Activated naive CD8-positive, alpha-beta T cell treated with anti-CD3 and anti-CD28 coated beads, Interleukin-2, amount 10 ng/mL, durations not matched to agents 7 days and 5 days (primary cell): ENCODE measurements around the gene SZRD1. TPM values are rescaled to one million over a fixed set of nuclear protein-coding genes. Genes with fewer than 3 reads are reported as not detected.

Experiments
- ATAC-seq: fragments of 150-1000 bp; cut with Tn5 transposase; one replicate; pipeline ENCODE4 v1.10.0; 2021; ENCODE audit warnings: low read depth, moderate library complexity
- POLR2A ChIA-PET: fragments of 350-600 bp; sonication (Branson Sonifier 250); formaldehyde crosslinking; loops from one replicate; lab custom pipeline; 2021; ENCODE audit warnings: antibody characterized with exemption; lab: Charles Lee
- DNase-seq: peaks from one replicate; pipeline ENCODE4 v3.0.0; 2021
- H3K27ac Mint-ChIP-seq: one replicate; pipeline ENCODE4 v1.8.0; 2022; ENCODE audit warnings: mild to moderate bottlenecking, mixed read lengths
- H3K27me3 Mint-ChIP-seq: one replicate; pipeline ENCODE4 v1.8.0; 2022; ENCODE audit warnings: mild to moderate bottlenecking, moderate library complexity, mixed read lengths
- H3K36me3 Mint-ChIP-seq: one replicate; pipeline ENCODE4 v1.8.0; 2021; ENCODE audit warnings: mild to moderate bottlenecking, mixed read lengths
- H3K4me1 Mint-ChIP-seq: one replicate; pipeline ENCODE4 v1.8.0; 2021; ENCODE audit warnings: mixed read lengths
- H3K4me3 Mint-ChIP-seq: one replicate; pipeline ENCODE4 v1.8.0; 2022; ENCODE audit warnings: mild to moderate bottlenecking, moderate library complexity, mixed read lengths
- H3K9me3 Mint-ChIP-seq: one replicate; pipeline ENCODE4 v1.8.0; 2021; ENCODE audit warnings: mixed read lengths
- total RNA-seq, 2 experiments: library from RNA; stranded (reverse); gene quantifications; one replicate each; pipeline ENCODE4 v1.2.3, GENCODE V29; 2021

The SZRD1 gene
- total RNA-seq, 2 experiments from 2014 or later = 126 to 147 TPM

DNA sequence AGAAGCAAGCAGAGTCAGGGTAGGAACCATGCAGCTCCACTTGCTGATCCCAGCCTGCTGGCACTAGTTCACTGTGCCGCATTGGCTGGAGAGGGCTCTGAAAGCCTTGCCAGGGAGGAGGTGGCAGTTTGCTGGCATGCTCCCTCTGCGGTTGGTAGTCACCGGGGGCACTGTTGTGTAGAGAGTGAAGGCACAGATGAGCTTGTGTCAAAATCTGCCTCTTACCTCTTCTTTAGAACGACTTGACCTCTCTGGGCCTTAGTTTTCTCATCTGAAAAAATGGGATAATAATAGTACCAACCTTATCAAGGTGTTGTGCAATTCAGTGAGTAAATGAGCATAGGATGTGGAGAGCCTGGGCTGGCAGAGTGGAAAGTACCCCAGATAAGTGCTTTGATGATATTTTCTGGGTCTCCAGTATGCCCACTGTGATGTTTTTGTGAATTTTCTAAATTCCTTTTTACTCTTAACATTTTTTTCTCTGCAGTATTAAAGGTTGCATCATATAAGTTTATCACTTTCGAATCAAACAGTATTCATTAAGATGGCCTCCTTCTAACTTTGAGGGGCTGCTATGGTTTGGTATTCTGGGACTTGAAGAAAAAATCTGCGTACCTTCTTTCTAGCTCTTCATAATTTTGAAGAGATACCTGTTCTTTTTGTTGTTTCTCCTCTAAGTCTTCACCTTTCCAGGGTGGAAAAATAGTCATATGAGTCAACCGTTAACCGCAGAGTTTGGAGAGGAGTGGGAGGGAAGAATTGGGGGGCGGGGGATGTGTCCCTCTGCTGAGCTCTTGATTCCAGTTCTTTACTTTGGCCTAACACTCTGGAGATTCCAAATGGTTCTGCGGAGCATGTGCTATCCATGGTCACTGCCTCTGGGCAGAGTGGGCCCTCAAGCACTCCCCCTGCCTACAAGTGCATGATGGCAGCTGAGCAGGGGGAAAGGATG is 26.8 kb downstream of the SZRD1 start:
- DNase-seq (no peak), ATAC-seq (no peak)
- Mint-ChIP-seq H3K9me3 (no peaks in the 10 kb centered on the region), H3K4me1 (peaks cover 41% of the 10 kb centered on the region), H3K36me3 (peaks cover 15% of the 10 kb centered on the region), H3K4me3 (no peak overlapping the region), H3K27me3 (no peaks in the 10 kb centered on the region), H3K27ac (peak overlapping the region; percentile 54)
- POLR2A ChIA-PET = interaction anchor here (1.3 to 1.4 kb wide), 2 partner anchors 26 to 27 kb away, joined by 3 read pairs; no protein-coding TSS in a partner anchor

DNA sequence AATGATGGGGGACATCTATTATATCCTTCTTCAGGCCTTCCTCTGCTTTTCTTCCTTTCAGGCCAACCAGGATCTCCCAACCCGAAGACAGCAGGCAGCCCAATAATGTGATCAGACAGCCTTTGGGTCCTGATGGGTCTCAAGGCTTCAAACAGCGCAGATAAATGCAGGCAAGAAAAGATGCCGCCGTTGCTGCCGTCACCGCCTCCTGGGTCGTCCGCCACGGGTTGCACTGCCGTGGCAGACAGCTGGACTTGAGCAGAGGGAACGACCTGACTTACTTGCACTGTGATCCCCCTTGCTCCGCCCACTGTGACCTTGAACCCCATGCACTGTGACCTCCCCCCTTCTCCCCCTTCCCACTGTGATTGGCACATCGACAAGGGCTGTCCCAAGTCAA is 27.9 kb downstream of the SZRD1 start:
- H3K36me3 Mint-ChIP-seq = peaks cover 18% of the 10 kb centered on the region
- H3K27me3 Mint-ChIP-seq = no peaks in the 10 kb centered on the region
- no peak overlapping the region for H3K4me3 Mint-ChIP-seq
- H3K9me3 Mint-ChIP-seq = no peaks in the 10 kb centered on the region
- H3K4me1 Mint-ChIP-seq = peaks cover 41% of the 10 kb centered on the region
- no peak for ATAC-seq
- DNase-seq = no peak
- no peak overlapping the region for H3K27ac Mint-ChIP-seq
- POLR2A ChIA-PET = no interaction called here

DNA sequence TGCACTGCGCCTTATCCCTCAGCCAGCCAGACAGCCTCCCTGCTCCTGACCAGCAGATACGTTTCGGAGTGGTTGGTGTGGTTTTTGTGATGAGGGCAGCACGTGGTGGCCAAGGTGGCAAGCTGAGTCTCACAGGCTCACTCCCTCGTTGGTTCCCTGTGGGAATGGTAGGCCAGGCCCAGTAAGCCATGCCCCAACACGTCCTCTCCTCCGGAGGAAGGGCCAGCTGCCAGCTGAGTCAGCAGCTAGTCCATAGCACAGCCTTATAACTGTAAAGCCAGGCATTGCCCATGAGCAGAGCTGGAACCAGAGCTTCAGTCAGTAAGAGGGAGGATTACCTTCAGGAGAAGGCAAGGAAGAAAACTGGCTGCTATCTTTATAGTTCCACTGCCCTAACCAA is 29.5 kb downstream of the SZRD1 start:
- peak overlapping the region; percentile 30 for H3K27ac Mint-ChIP-seq
- H3K9me3 Mint-ChIP-seq = no peaks in the 10 kb centered on the region
- POLR2A ChIA-PET = no interaction called here
- peaks cover 26% of the 10 kb centered on the region for H3K4me1 Mint-ChIP-seq
- peaks cover 14% of the 10 kb centered on the region for H3K36me3 Mint-ChIP-seq
- ATAC-seq = no peak
- H3K27me3 Mint-ChIP-seq = no peaks in the 10 kb centered on the region
- no peak for DNase-seq
- H3K4me3 Mint-ChIP-seq = no peak overlapping the region

DNA sequence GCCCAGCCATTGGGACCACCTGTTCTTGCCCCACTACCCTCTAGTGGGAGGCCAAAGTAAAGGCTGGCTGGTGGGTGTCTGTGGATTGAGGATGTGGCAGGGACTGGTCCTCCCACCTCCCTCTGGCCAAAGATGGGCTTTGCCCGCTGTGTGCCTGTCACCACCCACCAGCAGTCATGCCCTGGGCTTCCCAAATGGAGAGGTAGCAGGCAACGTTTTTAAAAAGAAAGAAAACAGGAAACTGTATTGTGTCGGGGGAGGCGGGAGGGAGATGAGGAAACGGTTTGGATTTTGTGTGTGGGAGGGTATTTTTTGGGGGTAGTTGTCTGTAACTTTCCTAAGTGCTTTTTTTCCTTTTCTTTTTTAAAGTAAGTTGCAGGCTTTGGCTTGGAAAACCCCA is 30.1 kb downstream of the SZRD1 start:
- Mint-ChIP-seq H3K4me1 (peaks cover 21% of the 10 kb centered on the region), H3K27ac (no peak overlapping the region), H3K36me3 (peaks cover 14% of the 10 kb centered on the region), H3K27me3 (no peaks in the 10 kb centered on the region), H3K4me3 (no peak overlapping the region), H3K9me3 (no peaks in the 10 kb centered on the region)
- no peak for ATAC-seq
- POLR2A ChIA-PET = no interaction called here
- DNase-seq = no peak

DNA sequence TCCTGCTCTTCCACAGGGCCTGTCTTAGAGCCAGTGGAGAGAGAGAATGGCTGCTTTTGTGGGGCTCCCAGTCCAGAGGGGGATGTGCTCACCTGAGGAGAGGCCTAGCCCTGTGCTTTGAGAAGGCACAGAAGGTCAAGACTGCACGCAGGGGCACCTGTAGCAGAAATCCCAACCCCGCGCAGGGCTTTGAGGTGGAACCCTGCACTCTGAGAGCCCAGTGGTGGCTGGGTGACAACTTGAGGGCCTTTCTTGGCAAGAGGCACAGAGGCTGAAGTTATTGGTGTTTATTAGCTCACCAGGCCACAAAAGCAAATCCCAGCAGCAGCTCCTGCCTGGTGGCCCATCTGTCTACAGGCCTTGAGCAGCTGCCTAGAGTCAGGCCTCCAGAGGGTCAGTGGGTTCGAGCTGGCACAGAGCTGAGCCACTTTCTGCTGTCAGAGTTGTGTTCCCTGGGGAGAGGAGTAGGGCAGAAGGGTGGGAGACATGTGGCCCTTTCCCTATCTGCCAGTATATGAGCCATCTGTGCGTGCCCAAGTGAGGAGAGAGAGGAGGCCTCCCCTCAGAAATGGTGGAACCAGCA is 31.4 kb downstream of the SZRD1 start:
- Mint-ChIP-seq H3K4me1 (peaks cover 10% of the 10 kb centered on the region), H3K36me3 (peaks cover 13% of the 10 kb centered on the region)
- POLR2A ChIA-PET = no interaction called here

DNA sequence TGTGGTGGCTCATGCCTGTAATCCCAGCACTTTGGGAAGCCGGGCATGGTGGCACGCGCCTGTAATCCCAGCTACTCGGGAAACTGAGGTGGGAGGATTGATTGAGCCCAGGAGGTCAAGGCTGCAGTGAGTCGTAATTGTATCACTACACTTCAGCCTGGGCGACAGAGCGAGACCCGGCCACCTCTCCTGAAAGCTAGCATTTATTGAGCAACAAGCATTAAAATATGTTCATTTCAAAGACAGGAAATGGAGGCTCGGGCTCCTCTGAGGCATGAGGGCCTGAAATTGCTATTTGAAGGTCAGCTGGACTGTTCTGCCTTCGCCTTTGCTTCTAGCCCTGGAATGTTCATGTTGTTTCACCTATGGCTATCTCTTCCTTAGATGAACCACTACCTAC is 35.7 kb downstream of the SZRD1 start:
- H3K4me3 Mint-ChIP-seq = no peak overlapping the region
- POLR2A ChIA-PET = no interaction called here
- no peak for ATAC-seq
- H3K4me1 Mint-ChIP-seq = peaks cover 4% of the 10 kb centered on the region
- DNase-seq = no peak
- no peak overlapping the region for H3K27ac Mint-ChIP-seq
- H3K9me3 Mint-ChIP-seq = no peaks in the 10 kb centered on the region
- H3K36me3 Mint-ChIP-seq = peaks cover 7% of the 10 kb centered on the region
- H3K27me3 Mint-ChIP-seq = no peaks in the 10 kb centered on the region

More for the DNA sequence above, 31.4 kb downstream of the SZRD1 start:
- Mint-ChIP-seq H3K27ac (no peak overlapping the region), H3K4me3 (no peak overlapping the region), H3K9me3 (no peaks in the 10 kb centered on the region), H3K27me3 (no peaks in the 10 kb centered on the region)
- DNase-seq (no peak), ATAC-seq (no peak)

DNA sequence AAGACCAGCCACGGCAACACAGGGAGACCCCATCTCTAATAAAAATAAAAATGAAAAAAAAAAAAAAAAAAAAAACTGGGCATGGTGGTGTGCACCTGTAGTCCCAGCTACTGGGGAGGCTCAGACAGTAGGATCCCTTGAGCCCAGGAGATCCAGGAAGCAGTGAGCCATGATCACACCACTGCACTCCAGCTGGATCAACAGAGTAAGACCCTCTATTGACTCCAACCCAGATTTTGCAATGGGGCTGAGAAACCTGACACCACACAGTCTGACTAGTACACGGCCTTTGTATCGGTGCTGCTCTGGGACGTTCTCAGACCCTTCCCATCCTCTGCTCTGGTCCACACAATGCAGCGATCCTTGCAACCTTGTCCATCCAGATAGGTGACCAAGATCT is 38.4 kb downstream of the SZRD1 start:
- POLR2A ChIA-PET = interaction anchor here (0.7 to 1.0 kb wide), 2 partner anchors 15 to 17 kb away, joined by 3 to 4 read pairs; no protein-coding TSS in a partner anchor
- DNase-seq (no peak), ATAC-seq (no peak)
- H3K27me3 Mint-ChIP-seq = peaks cover 2% of the 10 kb centered on the region
- H3K36me3 Mint-ChIP-seq = peaks cover 1% of the 10 kb centered on the region
- no peaks in the 10 kb centered on the region for H3K9me3 Mint-ChIP-seq
- no peak overlapping the region for H3K4me3 Mint-ChIP-seq
- no peak overlapping the region for H3K27ac Mint-ChIP-seq
- H3K4me1 Mint-ChIP-seq = peaks cover 1% of the 10 kb centered on the region

DNA sequence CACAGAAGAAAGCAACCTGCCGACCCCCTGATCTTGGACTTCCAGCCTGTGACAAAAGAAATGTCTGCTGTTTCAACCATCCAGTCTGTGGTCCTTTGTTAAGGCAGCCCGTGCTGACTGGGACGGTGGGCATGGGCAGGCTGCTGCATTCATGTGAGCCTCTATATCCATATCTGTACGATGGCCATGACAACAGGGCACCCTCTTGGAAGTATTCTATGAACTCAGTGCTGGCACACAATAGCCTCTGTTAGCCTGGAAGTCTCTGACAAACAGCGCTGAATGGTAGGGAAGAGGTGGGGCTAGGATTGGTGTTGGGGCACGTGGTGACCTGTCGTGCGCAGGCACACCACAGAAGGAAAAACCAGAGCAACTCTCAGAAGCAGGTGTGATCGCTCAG is 39.8 kb downstream of the SZRD1 start:
- ATAC-seq = no peak
- no peaks in the 10 kb centered on the region for H3K9me3 Mint-ChIP-seq
- H3K27me3 Mint-ChIP-seq = peaks cover 2% of the 10 kb centered on the region

DNA sequence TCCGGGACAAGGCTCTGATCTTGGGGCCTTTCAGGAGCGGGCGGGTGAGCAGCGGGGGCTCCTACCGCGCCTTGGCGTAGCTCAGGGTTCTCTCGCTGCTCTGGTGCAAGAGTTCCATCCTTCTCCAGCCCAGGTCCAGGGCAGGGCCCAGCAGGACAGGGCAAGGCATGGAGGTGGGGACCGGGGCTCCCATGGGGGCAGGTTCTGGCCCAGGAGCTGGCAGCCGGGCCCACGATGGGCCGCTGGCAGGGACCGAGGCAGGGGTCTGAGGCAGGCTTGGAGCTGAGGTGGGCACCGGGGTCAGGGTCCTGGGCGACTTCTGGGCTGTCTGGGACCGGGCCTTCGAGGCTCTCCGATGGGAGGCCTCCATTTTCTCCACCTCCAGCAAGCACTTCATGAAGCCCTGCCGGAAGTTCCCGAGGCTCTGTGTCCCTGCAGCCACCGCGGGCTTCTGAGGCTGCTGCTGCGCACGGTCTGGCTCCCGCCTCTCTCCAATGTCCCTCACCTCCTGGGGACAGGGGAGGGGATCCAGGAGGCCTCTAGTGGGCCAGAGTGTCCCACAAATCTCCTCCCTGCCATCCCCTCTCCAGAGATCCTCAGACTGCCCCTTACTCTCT is 42.6 kb downstream of the SZRD1 start:
- no peaks in the 10 kb centered on the region for H3K36me3 Mint-ChIP-seq
- peaks cover 1% of the 10 kb centered on the region for H3K4me1 Mint-ChIP-seq
- POLR2A ChIA-PET = no interaction called here
- H3K9me3 Mint-ChIP-seq = no peaks in the 10 kb centered on the region
- no peak overlapping the region for H3K27ac Mint-ChIP-seq
- peaks cover 2% of the 10 kb centered on the region for H3K27me3 Mint-ChIP-seq
- DNase-seq (no peak), ATAC-seq (no peak)
- no peak overlapping the region for H3K4me3 Mint-ChIP-seq

More for the DNA sequence above, 39.8 kb downstream of the SZRD1 start:
- no peak overlapping the region for H3K4me3 Mint-ChIP-seq
- DNase-seq = no peak
- no peak overlapping the region for H3K27ac Mint-ChIP-seq
- H3K4me1 Mint-ChIP-seq = peaks cover 1% of the 10 kb centered on the region
- POLR2A ChIA-PET = no interaction called here
- H3K36me3 Mint-ChIP-seq = peaks cover 1% of the 10 kb centered on the region

DNA sequence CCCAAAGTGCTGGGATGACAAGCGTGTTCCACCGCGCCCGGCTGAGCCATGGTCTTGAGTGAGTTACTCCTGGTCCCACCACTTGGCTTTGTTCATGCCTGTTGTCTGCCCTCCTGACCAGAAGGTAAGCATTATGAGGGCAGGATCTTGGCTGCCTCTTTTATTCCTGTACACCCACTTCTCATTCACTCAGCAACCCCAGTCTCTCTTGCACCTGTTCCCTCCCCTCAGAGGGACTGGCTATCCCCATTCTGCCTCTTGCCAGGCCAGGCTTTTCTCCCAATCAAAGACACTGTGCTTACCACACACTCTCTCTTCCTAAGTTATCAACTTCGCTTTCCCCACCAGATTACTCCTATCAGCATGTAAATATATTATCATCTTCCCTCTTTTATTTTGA is 43.8 kb downstream of the SZRD1 start:
- H3K9me3 Mint-ChIP-seq = no peaks in the 10 kb centered on the region
- H3K36me3 Mint-ChIP-seq = no peaks in the 10 kb centered on the region
- no peak for DNase-seq
- H3K4me1 Mint-ChIP-seq = no peaks in the 10 kb centered on the region
- no peak overlapping the region for H3K4me3 Mint-ChIP-seq
- peaks cover 2% of the 10 kb centered on the region for H3K27me3 Mint-ChIP-seq
- POLR2A ChIA-PET = no interaction called here
- no peak overlapping the region for H3K27ac Mint-ChIP-seq
- ATAC-seq = no peak

DNA sequence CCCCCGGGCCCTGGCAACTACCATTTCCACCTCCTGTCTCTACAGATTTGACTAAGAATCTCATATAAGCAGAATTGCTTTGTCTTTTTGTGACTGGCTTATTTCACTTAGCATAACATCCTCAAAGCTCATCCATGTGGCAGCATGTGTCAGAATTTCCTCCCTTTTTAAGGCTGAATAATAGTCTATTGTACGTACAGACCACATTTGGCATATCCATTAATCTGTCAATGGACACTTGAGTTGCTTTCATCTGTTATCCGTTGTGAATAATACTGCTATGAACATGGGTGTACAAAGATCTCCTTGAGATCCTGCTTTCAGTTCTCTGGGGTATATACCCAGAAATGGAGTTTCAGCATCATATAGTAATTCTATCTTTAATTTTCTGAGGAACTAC is 46.1 kb downstream of the SZRD1 start:
- H3K27ac Mint-ChIP-seq = no peak overlapping the region
- no peaks in the 10 kb centered on the region for H3K9me3 Mint-ChIP-seq
- DNase-seq = no peak
- H3K36me3 Mint-ChIP-seq = no peaks in the 10 kb centered on the region
- H3K4me1 Mint-ChIP-seq = peaks cover 3% of the 10 kb centered on the region
- H3K27me3 Mint-ChIP-seq = peaks cover 6% of the 10 kb centered on the region
- no peak for ATAC-seq
- no peak overlapping the region for H3K4me3 Mint-ChIP-seq
- POLR2A ChIA-PET = no interaction called here

DNA sequence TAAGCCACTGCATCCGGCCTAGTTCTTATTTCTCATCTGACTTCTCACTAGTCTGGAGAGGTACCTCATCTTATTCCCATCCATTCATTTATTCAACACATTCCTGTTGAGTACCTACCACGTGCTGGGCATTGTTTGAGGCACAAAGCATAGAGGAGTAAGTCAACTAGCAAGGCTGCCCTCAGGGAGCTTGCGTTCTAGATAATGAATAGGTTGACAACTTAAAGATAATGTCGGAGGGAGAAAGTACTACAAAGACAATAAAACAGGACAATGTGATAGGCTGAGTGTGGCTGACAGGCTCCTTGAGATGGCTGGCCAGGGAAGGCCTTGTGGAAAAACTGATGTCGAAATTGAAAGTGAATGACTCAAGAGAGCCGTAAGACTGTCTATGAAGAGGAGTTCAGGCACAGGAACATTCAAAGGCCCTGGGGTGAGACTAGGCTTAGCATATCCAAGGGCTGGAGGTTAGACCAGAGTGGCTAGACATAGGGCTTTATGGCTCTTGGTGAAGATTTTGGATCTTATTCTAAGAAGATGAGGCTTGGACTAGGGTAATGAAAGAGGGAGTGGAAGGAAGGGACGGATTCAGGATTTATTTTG is 51.9 kb downstream of the SZRD1 start:
- H3K9me3 Mint-ChIP-seq = no peaks in the 10 kb centered on the region
- ATAC-seq (no peak), DNase-seq (no peak)
- POLR2A ChIA-PET = interaction anchor here (1.0 kb wide), 1 partner anchor 11 kb away, joined by 3 read pairs; no protein-coding TSS in a partner anchor
- peaks cover 4% of the 10 kb centered on the region for H3K27me3 Mint-ChIP-seq
- H3K36me3 Mint-ChIP-seq = no peaks in the 10 kb centered on the region
- no peak overlapping the region for H3K4me3 Mint-ChIP-seq
- peaks cover 28% of the 10 kb centered on the region for H3K4me1 Mint-ChIP-seq
- H3K27ac Mint-ChIP-seq = peak overlapping the region; percentile 63
